Measurements from ENCODE around the gene CACNB2. TPM values are rescaled to one million over a fixed set of nuclear protein-coding genes. Genes with fewer than 3 reads are reported as not detected.

CACNB2 gene
- total RNA-seq, 4 donors from 2014 or later, result 1.6 to 13.8 (median 5.0) TPM

- Histone ChIP-seq H3K4me3 (no peak overlapping the region), H3K27ac (no peak overlapping the region), H3K4me1 (peaks cover 0 to 6% (median 0%) of the 10 kb centered on the region in 4 donors), H3K36me3 (no peaks in the 10 kb centered on the region), H3K27me3 (no peaks in the 10 kb centered on the region), H3K9me3 (no peaks in the 10 kb centered on the region)
- no peak for DNase-seq (ENCODE audit: low spot score in 2 of 2)
- TF ChIP-seq EP300 (IDR thresholded peaks at IDR 0.05), result no peak
- no peak for TF ChIP-seq POLR2A (IDR thresholded peaks at IDR 0.05)
- no peak for TF ChIP-seq CTCF (IDR thresholded peaks at IDR 0.05)
- WGBS, 2 donors, result 95 to 97% methylated on average over 2 of the region's 2 CpGs
These were observed 57.5 kb downstream of the CACNB2 start for GRCh38 chr10:18197706-18198105.

GRCh38 chr10:18201877-18202276 is 61.7 kb downstream of the CACNB2 start:
- no peak for DNase-seq (ENCODE audit: low spot score in 2 of 2)
- no peaks in the 10 kb centered on the region for H3K9me3 ChIP-seq
- H3K4me3 ChIP-seq, result no peak overlapping the region
- H3K36me3 ChIP-seq, result no peaks in the 10 kb centered on the region
- no peaks in the 10 kb centered on the region for H3K4me1 ChIP-seq
- H3K27ac ChIP-seq, result no peak overlapping the region
- no peak for TF ChIP-seq POLR2A (IDR thresholded peaks at IDR 0.05)
- no peak for TF ChIP-seq CTCF (IDR thresholded peaks at IDR 0.05)
- no peak for TF ChIP-seq EP300 (IDR thresholded peaks at IDR 0.05)
- no peaks in the 10 kb centered on the region for H3K27me3 ChIP-seq

- Histone ChIP-seq H3K9me3 (no peaks in the 10 kb centered on the region), H3K4me3 (no peak overlapping the region), H3K27me3 (no peaks in the 10 kb centered on the region), H3K27ac (no peak overlapping the region), H3K4me1 (no peaks in the 10 kb centered on the region), H3K36me3 (no peaks in the 10 kb centered on the region)
- TF ChIP-seq POLR2A (IDR thresholded peaks at IDR 0.05) (no peak), EP300 (IDR thresholded peaks at IDR 0.05) (no peak), CTCF (IDR thresholded peaks at IDR 0.05) (no peak)
- no peak for DNase-seq (ENCODE audit: low spot score in 2 of 2)
- WGBS, 2 donors, result 56 to 59% methylated on average over 6 of the region's 6 CpGs
These were observed 62.6 kb downstream of the CACNB2 start for GRCh38 chr10:18202680-18203460.

GRCh38 chr10:18203471-18203870 is 63.2 kb downstream of the CACNB2 start:
- no peak for DNase-seq (ENCODE audit: low spot score in 2 of 2)
- no peaks in the 10 kb centered on the region for H3K27me3 ChIP-seq
- no peaks in the 10 kb centered on the region for H3K9me3 ChIP-seq
- TF ChIP-seq CTCF (IDR thresholded peaks at IDR 0.05) (no peak), POLR2A (IDR thresholded peaks at IDR 0.05) (no peak), EP300 (IDR thresholded peaks at IDR 0.05) (no peak)
- H3K4me3 ChIP-seq, result no peak overlapping the region
- H3K36me3 ChIP-seq, result no peaks in the 10 kb centered on the region
- H3K4me1 ChIP-seq, result no peaks in the 10 kb centered on the region
- WGBS, 2 donors, result 46 to 52% methylated on average over 6 of the region's 6 CpGs
- no peak overlapping the region for H3K27ac ChIP-seq

GRCh38 chr10:18204039-18204835 is 64.0 kb downstream of the CACNB2 start:
- H3K4me1 ChIP-seq, result no peaks in the 10 kb centered on the region

More at GRCh38 chr10:18204039-18204835, 64.0 kb downstream of the CACNB2 start:
- Histone ChIP-seq H3K9me3 (no peaks in the 10 kb centered on the region), H3K4me3 (no peak overlapping the region), H3K36me3 (no peaks in the 10 kb centered on the region), H3K27ac (no peak overlapping the region), H3K27me3 (no peaks in the 10 kb centered on the region)
- no peak for DNase-seq (ENCODE audit: low spot score in 2 of 2)
- TF ChIP-seq EP300 (IDR thresholded peaks at IDR 0.05) (no peak), POLR2A (IDR thresholded peaks at IDR 0.05) (no peak), CTCF (IDR thresholded peaks at IDR 0.05) (no peak)
- 45 to 47% methylated on average over 6 of the region's 6 CpGs for WGBS, 2 donors

Measured in tibial nerve (tissue), 4 donors.